GM19328 (cell line): Measurements from ENCODE around the gene LY6G5C.

Experiments
- ATAC-seq: cut with Tn5 transposase; IDR thresholded peaks from one replicate; pipeline ENCODE4 v1.9.1; 2021; ENCODE audit warnings: mild to moderate bottlenecking, moderate library complexity; ENCODE audit not compliant: unreplicated experiment

The LY6G5C gene

GRCh38 chr6:31691564-31692108 lies 10.8 kb upstream of the LY6G5C start:
- no peak for ATAC-seq

- no peak for ATAC-seq
Measured at GRCh38 chr6:31691078-31691463, 10.2 kb upstream of the LY6G5C start.

DNA sequence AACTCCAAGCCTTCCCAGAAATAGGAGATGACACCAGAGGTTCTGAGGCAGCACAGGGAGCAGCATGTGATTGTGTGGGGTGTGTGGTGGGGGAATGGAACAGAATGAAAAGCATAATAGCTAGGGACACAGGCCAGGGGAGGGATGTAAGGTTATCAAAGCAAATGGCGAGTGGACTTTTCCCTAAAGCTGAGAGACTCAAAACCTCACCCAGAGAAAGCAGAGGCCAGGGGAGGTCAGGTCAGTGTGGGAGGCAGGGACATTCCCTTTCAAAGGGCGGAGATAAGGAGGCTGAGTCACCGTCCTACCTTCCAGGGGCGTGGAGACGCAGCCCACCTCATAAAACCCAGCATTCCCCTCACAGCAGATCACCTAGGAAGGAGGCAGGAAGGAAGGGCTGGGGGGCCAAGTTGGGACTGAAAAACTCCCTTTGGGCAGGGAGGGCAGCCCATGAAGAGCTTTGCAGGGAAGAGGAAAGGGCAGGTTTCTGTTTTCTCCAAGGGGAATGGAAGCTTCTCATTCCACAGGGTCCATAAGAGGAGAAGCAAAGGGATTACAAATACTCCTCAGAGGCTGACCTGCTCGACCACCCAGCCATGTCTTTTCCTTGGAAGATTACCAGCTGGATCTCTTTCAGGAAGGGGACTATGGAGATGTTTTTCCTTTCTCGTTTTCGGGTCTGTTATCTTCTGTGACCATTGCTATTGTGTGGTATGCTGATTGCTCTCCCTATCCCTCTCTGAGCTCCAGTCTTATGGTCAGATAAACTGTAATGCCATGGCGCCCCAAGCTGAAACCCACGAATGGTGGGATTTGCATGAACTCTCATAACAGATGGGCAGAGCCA lies 9.6 kb upstream of the LY6G5C start:
- ATAC-seq: no peak

- ATAC-seq: no peak
Measured at GRCh38 chr6:31689249-31690110, 8.6 kb upstream of the LY6G5C start.

DNA sequence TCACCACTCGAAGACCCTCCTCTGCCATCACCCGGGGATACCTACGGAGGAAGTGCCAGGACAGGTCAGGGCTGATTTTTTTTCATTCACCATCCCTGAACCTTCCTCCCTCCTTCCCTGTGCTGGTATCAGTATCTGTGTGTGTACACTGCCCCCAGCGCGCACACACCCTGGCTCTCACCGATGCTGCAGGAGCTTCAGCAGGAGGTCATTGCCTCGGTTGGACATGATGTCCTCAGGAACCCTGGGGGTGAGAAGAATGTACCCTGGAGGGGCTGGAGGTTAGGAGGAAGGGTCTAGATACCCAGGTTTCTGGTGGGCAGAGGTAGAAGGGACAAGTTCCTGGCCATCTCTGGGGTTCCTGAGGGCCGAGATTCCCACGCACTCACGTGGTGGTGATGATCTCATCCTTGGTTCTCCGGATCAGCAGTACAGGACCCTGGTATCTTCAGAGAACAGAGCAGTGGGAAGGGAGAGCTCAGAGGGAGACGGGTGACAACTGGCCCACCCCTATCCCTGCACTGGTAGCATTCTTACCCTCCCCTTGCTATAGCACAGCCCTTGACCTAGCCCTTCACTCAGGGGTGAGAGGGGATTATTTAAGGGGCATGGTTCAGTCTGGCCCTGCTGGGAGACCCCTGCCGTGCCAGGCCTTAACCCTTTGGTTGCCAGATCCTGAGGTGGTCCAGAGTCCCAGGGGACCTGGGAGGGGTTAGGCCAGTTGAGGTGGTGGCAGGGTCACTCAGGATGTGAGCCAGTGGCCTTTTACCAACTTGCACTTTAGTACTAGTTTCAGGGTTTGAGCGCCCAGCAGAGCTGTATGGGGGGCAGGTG lies 7.2 kb upstream of the LY6G5C start:
- no peak for ATAC-seq

DNA sequence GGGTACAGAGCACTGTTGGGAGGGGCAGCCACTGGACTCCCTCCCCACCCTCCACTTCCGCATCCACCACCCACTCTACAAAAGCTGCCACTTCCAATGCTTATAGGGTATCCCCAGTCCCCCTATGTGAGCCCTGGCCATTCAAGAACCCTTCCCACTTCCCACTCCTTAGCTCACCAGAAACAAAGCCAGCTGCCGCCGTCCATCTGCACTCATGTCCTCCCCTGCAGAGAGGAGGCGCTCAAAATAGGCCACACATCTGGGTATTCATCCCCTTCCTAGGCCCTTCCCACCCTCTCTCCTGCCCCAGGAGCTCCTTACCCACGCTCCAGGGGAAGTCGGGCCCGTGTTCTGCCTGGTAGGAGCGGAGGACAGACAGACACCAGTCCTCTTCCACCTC lies 6.5 kb upstream of the LY6G5C start:
- no peak for ATAC-seq

DNA sequence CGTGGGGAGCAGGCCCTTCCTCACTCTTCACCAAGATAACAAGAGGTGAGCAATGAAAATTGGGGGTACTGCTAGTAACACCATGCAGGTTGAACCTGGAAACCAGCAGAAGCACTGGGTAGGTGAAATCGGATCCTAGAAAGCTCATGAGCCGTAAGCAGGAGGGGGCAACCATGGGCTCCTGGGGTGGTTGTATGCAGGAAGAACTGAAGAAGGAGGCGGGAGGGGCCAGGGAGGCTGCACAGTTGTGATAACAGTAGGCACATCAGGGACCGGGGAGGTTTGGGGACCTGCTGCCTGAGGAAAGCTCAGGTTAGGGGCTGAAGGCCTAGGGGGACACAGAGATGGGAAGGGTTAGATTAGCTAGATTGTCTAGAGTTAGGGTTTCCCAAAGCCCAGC lies 5.6 kb upstream of the LY6G5C start:
- ATAC-seq: no peak

DNA sequence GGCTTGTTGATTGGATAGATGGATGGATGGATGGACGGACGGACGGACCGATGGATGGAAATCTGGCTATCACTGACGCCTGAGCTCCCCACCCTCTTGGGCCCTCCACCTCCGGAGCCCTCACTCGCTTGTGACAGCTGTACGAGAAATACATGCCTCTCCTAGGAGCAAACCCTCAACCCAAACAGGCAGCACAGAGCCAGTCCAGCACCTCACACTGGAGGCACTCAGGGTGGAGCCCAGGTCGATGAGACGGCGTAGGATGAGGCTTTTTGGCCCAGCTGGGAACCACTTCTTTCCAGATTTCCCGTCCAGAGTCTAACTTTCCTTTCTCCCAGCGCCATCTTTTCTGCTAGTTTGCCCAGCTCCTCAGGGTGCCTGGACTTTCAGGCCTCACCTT lies 2.7 kb upstream of the LY6G5C start:
- no peak for ATAC-seq

DNA sequence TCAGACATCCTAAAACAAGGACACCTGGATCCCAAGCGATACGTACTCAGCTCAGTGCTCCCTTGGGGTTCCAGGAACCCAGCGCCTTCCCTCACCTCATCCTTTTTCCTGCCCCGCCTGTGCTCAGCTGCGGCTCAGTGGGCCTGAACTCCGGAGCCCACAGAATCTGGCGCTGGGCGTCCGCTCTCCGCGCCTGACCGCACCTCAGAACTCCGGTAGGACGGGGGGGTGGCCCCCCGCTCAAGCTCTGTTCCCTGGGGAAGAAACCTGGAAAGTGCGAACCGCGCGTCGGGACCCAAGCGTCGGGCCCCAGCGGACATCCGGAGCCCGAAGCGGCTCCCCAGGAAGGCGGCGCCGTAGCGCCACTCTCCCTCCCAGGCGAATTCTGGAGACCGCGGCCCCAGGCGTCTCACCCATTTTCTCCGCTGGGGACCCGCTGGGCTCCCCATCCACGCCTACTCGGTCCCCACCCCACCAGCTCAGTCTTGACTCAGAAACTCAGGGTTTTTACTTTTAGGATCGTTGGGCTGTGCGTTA lies 336 bp upstream of the LY6G5C start:
- no peak for ATAC-seq

DNA sequence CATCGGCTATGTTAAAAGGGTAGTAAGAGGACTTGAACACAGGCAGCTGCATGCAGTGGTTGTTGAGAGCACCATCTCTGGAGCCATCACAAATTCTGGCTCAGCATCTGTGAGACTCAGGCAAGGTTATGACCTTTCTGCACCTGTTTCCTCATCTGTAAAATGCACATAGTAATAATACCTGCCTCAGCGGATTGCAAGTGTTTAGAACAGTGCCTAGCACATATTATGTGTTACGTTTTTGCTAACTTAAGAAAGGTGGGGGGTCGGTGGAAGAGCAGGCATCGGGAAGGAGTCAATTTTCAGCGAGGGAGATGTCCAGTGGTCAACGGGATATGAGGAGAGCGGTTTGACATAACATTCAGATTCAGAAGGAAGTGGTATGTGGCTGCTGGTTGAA lies 2.9 kb downstream of the LY6G5C start:
- no peak for ATAC-seq

DNA sequence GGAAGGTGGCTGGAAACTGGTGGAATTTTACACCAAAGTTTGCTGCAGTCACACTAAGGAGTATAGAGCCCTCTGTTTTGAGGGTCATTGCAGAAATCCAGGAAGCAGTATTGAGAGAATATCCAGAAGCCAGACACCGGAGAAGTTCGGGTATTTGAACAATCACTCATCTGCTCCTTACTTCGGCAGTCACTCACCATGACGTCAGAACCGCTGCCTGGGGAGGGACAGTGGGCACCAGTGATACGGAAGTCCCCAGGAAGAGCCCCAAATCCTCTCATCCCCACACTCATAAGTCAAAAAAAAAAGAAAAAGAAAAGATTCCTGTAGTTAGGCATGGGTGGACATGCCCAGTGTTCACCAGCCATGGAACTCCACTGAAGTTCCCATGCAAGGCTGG lies 4.0 kb downstream of the LY6G5C start:
- no peak for ATAC-seq

DNA sequence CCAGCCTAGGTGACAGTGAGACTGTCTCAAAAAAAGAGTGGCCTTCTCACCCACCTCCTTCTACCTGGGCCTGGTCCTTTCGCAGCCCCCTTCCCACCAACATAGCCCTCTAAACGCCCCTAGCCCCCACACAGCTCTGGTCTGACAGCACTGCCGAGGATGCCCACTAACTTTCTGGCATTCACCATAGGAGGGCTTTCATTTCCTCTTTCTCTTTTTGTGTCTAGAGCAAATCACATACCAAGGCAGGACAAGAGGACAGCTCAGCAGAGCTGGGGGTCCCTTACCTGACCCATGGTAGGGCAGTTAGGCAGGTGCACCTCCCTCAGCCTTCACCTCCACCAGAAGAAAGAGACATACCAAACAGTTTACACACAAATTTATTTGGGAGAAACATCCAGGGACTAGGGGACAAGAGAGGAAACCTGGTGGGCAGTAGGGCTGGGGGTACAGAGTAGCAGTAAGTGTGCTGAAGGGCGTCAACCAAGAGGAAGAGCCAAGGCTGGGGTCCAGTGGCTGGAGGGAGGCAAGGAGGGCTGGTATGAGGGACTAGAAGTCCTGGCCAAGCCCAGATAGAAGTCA lies 4.5 kb downstream of the LY6G5C start:
- no peak for ATAC-seq

GRCh38 chr6:31669676-31670075 lies 11.2 kb downstream of the LY6G5C start, which contains the start of gene LY6G5B:
Gene LY6G5B (plus strand): TSS chr6:31669976. CDS start chr6:31670951, 975 bp downstream.
- no peak for ATAC-seq

DNA sequence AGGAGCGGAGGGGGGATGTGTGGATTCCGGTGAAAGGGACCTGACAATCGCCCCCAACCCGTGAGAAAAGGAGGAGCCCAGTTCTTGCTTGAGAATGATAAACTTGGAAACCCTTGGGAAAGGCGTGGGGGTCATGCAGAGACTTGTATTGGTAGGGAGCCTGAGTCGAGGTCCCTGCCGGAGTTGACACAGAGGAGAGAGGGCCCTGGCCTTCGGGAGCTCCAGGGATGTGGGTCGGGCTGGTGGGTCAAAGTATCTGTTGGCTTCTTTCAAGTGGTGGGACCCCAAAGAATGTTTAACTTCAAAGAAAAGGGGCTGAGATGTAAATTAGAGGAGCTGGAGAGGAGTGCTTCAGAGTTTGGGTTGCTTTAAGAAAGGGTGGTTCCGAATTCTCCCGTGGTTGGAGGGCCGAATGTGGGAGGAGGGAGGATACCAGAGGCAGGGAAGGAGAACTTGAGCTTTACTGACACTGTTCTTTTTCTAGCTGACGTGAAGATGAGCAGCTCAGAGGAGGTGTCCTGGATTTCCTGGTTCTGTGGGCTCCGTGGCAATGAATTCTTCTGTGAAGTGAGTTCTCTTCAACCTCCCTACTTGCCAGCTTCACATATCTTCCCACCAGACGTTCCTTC lies 14.4 kb downstream of the LY6G5C start:
- no peak for ATAC-seq

- ATAC-seq: peak; percentile 79
Measured at GRCh38 chr6:31665501-31666336, 15.1 kb downstream of the LY6G5C start, which contains the start of gene CSNK2B. Gene CSNK2B (plus strand): TSS chr6:31666080. CDS start chr6:31666832, 752 bp downstream.

GRCh38 chr6:31664790-31665500 lies 15.9 kb downstream of the LY6G5C start, which contains the start of gene GPANK1:
Gene GPANK1 (minus strand): TSS chr6:31664997. CDS start chr6:31664478, 519 bp downstream.
- peak; percentile 28 for ATAC-seq

DNA sequence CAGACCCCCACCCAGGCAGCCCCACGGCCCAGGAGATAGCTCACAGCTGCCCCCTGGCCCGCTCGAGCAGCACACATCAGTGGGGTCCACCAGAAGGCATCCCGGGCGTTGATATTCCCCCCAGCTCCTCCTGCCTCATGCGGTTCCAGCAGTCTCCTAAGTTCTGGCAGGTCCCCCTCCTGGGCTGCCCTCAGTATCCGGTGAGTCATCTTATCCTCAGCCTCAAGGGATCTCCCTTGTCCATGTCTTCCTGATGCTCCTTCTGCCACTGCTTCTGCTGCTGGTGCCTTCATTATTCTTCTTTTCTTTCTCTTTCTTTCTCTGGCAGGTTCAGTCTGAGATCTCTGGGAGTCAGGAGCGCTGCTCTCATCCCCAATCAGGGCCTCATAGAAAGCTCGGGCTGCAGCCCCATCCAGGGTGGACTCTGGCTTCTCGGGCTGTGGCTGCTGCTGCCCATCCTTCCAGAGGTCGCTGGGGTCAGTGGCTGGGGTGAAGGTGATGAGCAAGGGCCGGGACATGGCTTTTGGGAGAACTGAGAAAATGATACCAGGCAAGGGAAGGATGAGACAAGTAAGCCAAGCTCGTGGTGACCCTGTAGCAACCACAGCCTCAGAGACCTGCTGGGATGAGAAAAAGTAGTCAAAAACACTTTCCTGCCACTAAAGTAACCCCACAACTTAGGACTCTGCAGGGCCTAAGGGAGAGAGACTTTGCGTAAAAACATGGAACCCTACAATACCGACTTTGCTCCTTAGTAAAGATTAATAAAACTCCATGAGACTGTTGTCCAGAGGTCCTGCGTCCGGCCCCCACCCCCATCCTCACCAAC lies 16.7 kb downstream of the LY6G5C start:
- ATAC-seq: no peak
